Measurements from ENCODE around the gene MORC4. TPM values are rescaled to one million over a fixed set of nuclear protein-coding genes. Genes with fewer than 3 reads are reported as not detected.

The MORC4 gene
- total RNA-seq, 1 donor from 2014 or later: 26.0 TPM

DNA sequence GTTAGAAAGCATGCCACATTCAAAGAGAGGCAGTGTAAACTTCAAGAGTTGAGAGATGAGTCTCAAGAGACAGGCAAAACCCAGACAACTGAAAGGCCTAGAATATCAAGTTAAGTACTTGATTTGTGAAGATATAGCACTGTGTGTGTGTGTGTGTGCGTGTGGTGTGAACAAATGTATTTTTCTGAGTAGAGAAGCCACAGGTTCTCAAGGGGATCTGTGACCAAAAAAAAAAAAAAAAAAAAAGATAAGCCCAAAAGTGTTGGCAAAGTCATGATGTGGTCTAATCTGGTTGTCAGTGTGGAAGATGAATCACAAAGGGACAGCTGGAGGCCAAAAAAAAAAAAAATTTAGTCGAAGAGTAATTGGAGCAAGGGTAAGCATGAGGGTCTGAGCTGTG, 100.7 kb downstream of the MORC4 start:
- H3K36me3 Mint-ChIP-seq (ENCODE audit: low read depth, unreplicated experiment): no peaks in the 10 kb centered on the region
- peaks cover 10% of the 10 kb centered on the region for H3K4me1 Mint-ChIP-seq (ENCODE audit: low read depth, unreplicated experiment)
- H3K4me2 ChIP-seq (ENCODE audit: low read length): no peak overlapping the region
- no peak overlapping the region for H3K4me3 Mint-ChIP-seq (ENCODE audit: unreplicated experiment)
- peaks cover 5% of the 10 kb centered on the region for H3K4me1 ChIP-seq (ENCODE audit: insufficient read depth, low read length)
- H3K27me3 Mint-ChIP-seq (ENCODE audit: low read depth, unreplicated experiment): peaks cover 3% of the 10 kb centered on the region
- no peaks in the 10 kb centered on the region for H4K20me1 ChIP-seq (ENCODE audit: insufficient read depth, low read length)
- H3K36me3 ChIP-seq (ENCODE audit: insufficient read depth, low read length): no peaks in the 10 kb centered on the region
- no peaks in the 10 kb centered on the region for H3K27me3 ChIP-seq (ENCODE audit: insufficient read depth, low read length)
- peak; percentile 20 for DNase-seq (ENCODE audit: low read depth)
- H3K27ac Mint-ChIP-seq (ENCODE audit: unreplicated experiment): no peak overlapping the region
- FAIRE-seq: no peak
- no peaks in the 10 kb centered on the region for H3K9me3 ChIP-seq (ENCODE audit: insufficient read depth, low read depth, low read length)
- no peak overlapping the region for H3K4me3 ChIP-seq (ENCODE audit: insufficient read depth, low read depth, low read length)
- H3K27ac ChIP-seq (ENCODE audit: low read depth, low read length): no peak overlapping the region
- H3K9me3 Mint-ChIP-seq (ENCODE audit: unreplicated experiment): no peaks in the 10 kb centered on the region
- no peak overlapping the region for H3K9ac ChIP-seq (ENCODE audit: low read length)
- no peak overlapping the region for H2AFZ ChIP-seq (ENCODE audit: low read depth, low read length)
- H3K79me2 ChIP-seq (ENCODE audit: insufficient read depth, low read length): no peaks in the 10 kb centered on the region
- no peak for TF ChIP-seq EZH2 (IDR thresholded peaks at IDR 0.05; ENCODE audit: insufficient read depth, low read length)
- TF ChIP-seq, protein P1, sequence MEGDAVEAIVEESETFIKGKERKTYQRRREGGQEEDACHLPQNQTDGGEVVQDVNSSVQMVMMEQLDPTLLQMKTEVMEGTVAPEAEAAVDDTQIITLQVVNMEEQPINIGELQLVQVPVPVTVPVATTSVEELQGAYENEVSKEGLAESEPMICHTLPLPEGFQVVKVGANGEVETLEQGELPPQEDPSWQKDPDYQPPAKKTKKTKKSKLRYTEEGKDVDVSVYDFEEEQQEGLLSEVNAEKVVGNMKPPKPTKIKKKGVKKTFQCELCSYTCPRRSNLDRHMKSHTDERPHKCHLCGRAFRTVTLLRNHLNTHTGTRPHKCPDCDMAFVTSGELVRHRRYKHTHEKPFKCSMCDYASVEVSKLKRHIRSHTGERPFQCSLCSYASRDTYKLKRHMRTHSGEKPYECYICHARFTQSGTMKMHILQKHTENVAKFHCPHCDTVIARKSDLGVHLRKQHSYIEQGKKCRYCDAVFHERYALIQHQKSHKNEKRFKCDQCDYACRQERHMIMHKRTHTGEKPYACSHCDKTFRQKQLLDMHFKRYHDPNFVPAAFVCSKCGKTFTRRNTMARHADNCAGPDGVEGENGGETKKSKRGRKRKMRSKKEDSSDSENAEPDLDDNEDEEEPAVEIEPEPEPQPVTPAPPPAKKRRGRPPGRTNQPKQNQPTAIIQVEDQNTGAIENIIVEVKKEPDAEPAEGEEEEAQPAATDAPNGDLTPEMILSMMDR (IDR thresholded peaks at IDR 0.05; ENCODE audit: insufficient read depth, low read depth, low read length): no peak

DNA sequence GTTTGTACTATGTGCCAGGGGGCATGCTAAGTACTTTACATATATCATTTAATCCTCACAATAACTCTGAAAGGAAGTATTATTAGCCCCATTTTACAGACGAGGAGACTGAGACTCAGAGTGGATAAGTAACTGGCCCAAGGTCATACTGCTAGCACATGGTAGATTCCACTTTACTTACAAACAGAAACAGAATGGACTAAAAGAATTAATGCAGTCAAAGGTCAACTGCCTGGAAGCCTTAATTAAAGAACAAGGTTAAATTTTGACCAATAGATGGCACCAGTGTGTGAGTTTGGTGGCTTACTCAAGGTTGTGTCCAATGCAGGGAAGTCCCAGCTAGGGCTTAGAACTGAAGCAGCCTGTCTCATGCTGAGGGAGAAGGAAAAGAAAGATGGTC, 101.5 kb downstream of the MORC4 start:
- Histone ChIP-seq H3K79me2 (ENCODE audit: insufficient read depth, low read length) (no peaks in the 10 kb centered on the region), H3K27ac (ENCODE audit: low read depth, low read length) (no peak overlapping the region), H3K27me3 (ENCODE audit: insufficient read depth, low read length) (no peaks in the 10 kb centered on the region), H3K9me3 (ENCODE audit: insufficient read depth, low read depth, low read length) (no peaks in the 10 kb centered on the region), H3K36me3 (ENCODE audit: insufficient read depth, low read length) (no peaks in the 10 kb centered on the region), H3K4me1 (ENCODE audit: insufficient read depth, low read length) (peaks cover 5% of the 10 kb centered on the region), H3K4me2 (ENCODE audit: low read length) (no peak overlapping the region), H3K4me3 (ENCODE audit: insufficient read depth, low read depth, low read length) (no peak overlapping the region), H2AFZ (ENCODE audit: low read depth, low read length) (no peak overlapping the region), H4K20me1 (ENCODE audit: insufficient read depth, low read length) (no peaks in the 10 kb centered on the region), H3K9ac (ENCODE audit: low read length) (no peak overlapping the region)
- Mint-ChIP-seq H3K9me3 (ENCODE audit: unreplicated experiment) (no peaks in the 10 kb centered on the region), H3K27me3 (ENCODE audit: low read depth, unreplicated experiment) (peaks cover 3% of the 10 kb centered on the region), H3K36me3 (ENCODE audit: low read depth, unreplicated experiment) (no peaks in the 10 kb centered on the region), H3K4me3 (ENCODE audit: unreplicated experiment) (no peak overlapping the region), H3K27ac (ENCODE audit: unreplicated experiment) (no peak overlapping the region), H3K4me1 (ENCODE audit: low read depth, unreplicated experiment) (peaks cover 10% of the 10 kb centered on the region)
- DNase-seq (ENCODE audit: low read depth) (peak; percentile 23), FAIRE-seq (peak; percentile 93)
- no peak for TF ChIP-seq EZH2 (IDR thresholded peaks at IDR 0.05; ENCODE audit: insufficient read depth, low read length)
- TF ChIP-seq, protein P1 (IDR thresholded peaks at IDR 0.05; ENCODE audit: insufficient read depth, low read depth, low read length): peak; percentile 28

DNA sequence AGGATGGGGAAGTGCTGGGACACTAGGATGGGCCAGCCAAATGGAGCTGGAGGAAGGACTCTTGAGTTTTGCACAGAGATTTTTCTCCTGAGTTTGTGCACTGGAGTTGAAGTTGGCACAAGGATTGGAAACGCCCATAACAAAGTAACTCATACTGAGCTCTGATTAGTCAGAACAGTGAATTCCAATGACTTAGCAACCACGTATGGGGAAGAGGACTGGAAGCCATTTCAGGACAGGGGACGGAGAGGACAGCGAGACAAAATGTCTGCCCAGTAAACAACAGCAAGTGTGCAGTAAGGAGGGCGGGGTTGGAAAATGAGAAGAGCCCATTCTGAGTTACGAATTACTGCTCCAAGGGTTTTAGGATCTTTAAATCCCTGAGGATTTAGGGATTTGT, 102.8 kb downstream of the MORC4 start:
- H3K9me3 Mint-ChIP-seq (ENCODE audit: unreplicated experiment): no peaks in the 10 kb centered on the region
- no peak overlapping the region for H2AFZ ChIP-seq (ENCODE audit: low read depth, low read length)
- peak; percentile 52 for DNase-seq (ENCODE audit: low read depth)

More for the DNA sequence above, 102.8 kb downstream of the MORC4 start:
- no peak overlapping the region for H3K4me2 ChIP-seq (ENCODE audit: low read length)
- TF ChIP-seq EZH2 (IDR thresholded peaks at IDR 0.05; ENCODE audit: insufficient read depth, low read length): no peak
- TF ChIP-seq, protein P1 (IDR thresholded peaks at IDR 0.05; ENCODE audit: insufficient read depth, low read depth, low read length): no peak
- no peaks in the 10 kb centered on the region for H3K27me3 ChIP-seq (ENCODE audit: insufficient read depth, low read length)
- no peak overlapping the region for H3K4me3 Mint-ChIP-seq (ENCODE audit: unreplicated experiment)
- no peaks in the 10 kb centered on the region for H4K20me1 ChIP-seq (ENCODE audit: insufficient read depth, low read length)
- H3K36me3 Mint-ChIP-seq (ENCODE audit: low read depth, unreplicated experiment): no peaks in the 10 kb centered on the region
- no peak overlapping the region for H3K27ac Mint-ChIP-seq (ENCODE audit: unreplicated experiment)
- H3K79me2 ChIP-seq (ENCODE audit: insufficient read depth, low read length): no peaks in the 10 kb centered on the region
- peaks cover 10% of the 10 kb centered on the region for H3K4me1 Mint-ChIP-seq (ENCODE audit: low read depth, unreplicated experiment)
- peaks cover 3% of the 10 kb centered on the region for H3K27me3 Mint-ChIP-seq (ENCODE audit: low read depth, unreplicated experiment)
- H3K36me3 ChIP-seq (ENCODE audit: insufficient read depth, low read length): no peaks in the 10 kb centered on the region
- no peak overlapping the region for H3K9ac ChIP-seq (ENCODE audit: low read length)
- no peaks in the 10 kb centered on the region for H3K9me3 ChIP-seq (ENCODE audit: insufficient read depth, low read depth, low read length)
- no peak for FAIRE-seq
- no peak overlapping the region for H3K27ac ChIP-seq (ENCODE audit: low read depth, low read length)
- no peak overlapping the region for H3K4me3 ChIP-seq (ENCODE audit: insufficient read depth, low read depth, low read length)
- H3K4me1 ChIP-seq (ENCODE audit: insufficient read depth, low read length): peaks cover 5% of the 10 kb centered on the region
